BJ (cell line): Measurements from ENCODE around the gene BMAL1. TPM values are rescaled to one million over a fixed set of nuclear protein-coding genes. Genes with fewer than 3 reads are reported as not detected.

ENCODE experiments used
- CTCF ChIA-PET: fragments of 350-600 bp; formaldehyde crosslinking; extraction: SDS; loops from one replicate; lab custom pipeline; 2021; ENCODE audit warnings: antibody characterized with exemption, inconsistent platforms; lab: Yijun Ruan, JAX
- POLR2A ChIA-PET: fragments of 300-600 bp; sonication (Branson Sonifier 250); formaldehyde crosslinking; extraction: SDS; loops from one replicate; lab custom pipeline; 2021; ENCODE audit warnings: antibody characterized with exemption; lab: Charles Lee
- DNase-seq: peaks from one replicate; pipeline ENCODE4 v3.0.0-alpha.2; 2011; ENCODE audit warnings: low read depth
- H3K27me3 ChIP-seq: 2 replicates; pipeline ENCODE4 v1.6.0; 2011; ENCODE audit warnings: low read length; ENCODE audit not compliant: control insufficient read depth, insufficient read depth
- H3K36me3 ChIP-seq: 2 replicates; pipeline ENCODE4 v1.5.1; 2011; ENCODE audit warnings: low read length; ENCODE audit not compliant: control insufficient read depth, insufficient read depth
- H3K4me3 ChIP-seq: 2 replicates; pipeline ENCODE4 v1.5.1; 2011; ENCODE audit warnings: low read depth, mild to moderate bottlenecking, control low read depth, low read length
- CTCF ChIP-seq: IDR thresholded peaks from 2 replicates; pipeline ENCODE4 v1.5.1; 2011; ENCODE audit warnings: low read depth, mild to moderate bottlenecking, control low read depth, inconsistent platforms, low read length, moderate library complexity; ENCODE audit not compliant: insufficient read depth
- polyA plus RNA-seq: library from polyadenylated mRNA; depleted of rRNA; stranded (reverse); fragments of >200 nt; gene quantifications from 2 replicates; pipeline ENCODE4 v1.2.3, GENCODE V29; 2011

BMAL1 gene
- polyA plus RNA-seq, 1 experiment, result 6.1 TPM

- Histone ChIP-seq H3K27me3 (no peaks in the 10 kb centered on the region), H3K4me3 (no peak overlapping the region), H3K36me3 (peaks cover 5% of the 10 kb centered on the region)
- no peak for TF ChIP-seq CTCF
- POLR2A ChIA-PET, result no interaction called here
- CTCF ChIA-PET, result interaction anchor here (1.1 to 4.7 kb wide), 10 partner anchors 8 to 143 kb away, joined by 3 to 24 read pairs (median 4); no protein-coding TSS in a partner anchor
- DNase-seq, result no peak
These were observed 75.1 kb downstream of the BMAL1 start for GRCh38 chr11:13352711-13353110.

- H3K4me3 ChIP-seq, result no peak overlapping the region
- no peaks in the 10 kb centered on the region for H3K27me3 ChIP-seq
- H3K36me3 ChIP-seq, result peaks cover 7% of the 10 kb centered on the region
- DNase-seq, result no peak
- TF ChIP-seq CTCF, result peak; percentile 35
- CTCF ChIA-PET, result interaction anchor here (0.8 to 4.7 kb wide), 8 partner anchors 9 to 145 kb away, joined by 3 to 30 read pairs (median 7); no protein-coding TSS in a partner anchor
- POLR2A ChIA-PET, result interaction anchor here (0.9 kb wide), 1 partner anchor 14 kb away, joined by 3 read pairs; no protein-coding TSS in a partner anchor
These were observed 76.7 kb downstream of the BMAL1 start for GRCh38 chr11:13354335-13354734.

GRCh38 chr11:13355191-13355590, 77.6 kb downstream of the BMAL1 start:
- DNase-seq, result no peak
- ChIA-PET POLR2A (no interaction called here), CTCF (interaction anchor here (0.8 to 3.5 kb wide), 7 partner anchors 10 to 111 kb away, joined by 3 to 30 read pairs (median 4); no protein-coding TSS in a partner anchor)
- Histone ChIP-seq H3K36me3 (peaks cover 7% of the 10 kb centered on the region), H3K27me3 (no peaks in the 10 kb centered on the region), H3K4me3 (no peak overlapping the region)
- no peak for TF ChIP-seq CTCF

GRCh38 chr11:13357232-13357631, 79.6 kb downstream of the BMAL1 start:
- no peaks in the 10 kb centered on the region for H3K27me3 ChIP-seq
- POLR2A ChIA-PET, result no interaction called here
- TF ChIP-seq CTCF, result no peak
- CTCF ChIA-PET, result no interaction called here
- peaks cover 7% of the 10 kb centered on the region for H3K36me3 ChIP-seq
- DNase-seq, result no peak
- H3K4me3 ChIP-seq, result no peak overlapping the region

- Histone ChIP-seq H3K4me3 (no peak overlapping the region), H3K36me3 (peaks cover 7% of the 10 kb centered on the region), H3K27me3 (no peaks in the 10 kb centered on the region)
- no peak for TF ChIP-seq CTCF
- ChIA-PET CTCF (interaction anchor here (1.0 to 1.3 kb wide), 4 partner anchors 14 to 309 kb away, joined by 3 to 4 read pairs (median 4); no protein-coding TSS in a partner anchor), POLR2A (no interaction called here)
- DNase-seq, result peak; percentile 30
These were observed 81.1 kb downstream of the BMAL1 start for GRCh38 chr11:13358596-13359270.
